B cell (primary cell): Measurements from ENCODE around the gene EPHA7.

ENCODE experiments used
- EZH2 ChIP-seq: IDR thresholded peaks from 2 replicates; pipeline ENCODE4 v1.6.1; 2012; ENCODE audit warnings: borderline replicate concordance, low read depth, mild to moderate bottlenecking, moderate library complexity, low read length; ENCODE audit not compliant: insufficient read depth, poor library complexity, severe bottlenecking
- TF ChIP-seq, protein P1 (sequence below): fragments of 200-600 bp; IDR thresholded peaks from one replicate; pipeline ENCODE4 v1.8.0; 2022; ENCODE audit warnings: antibody characterized with exemption, mild to moderate bottlenecking

DNA sequence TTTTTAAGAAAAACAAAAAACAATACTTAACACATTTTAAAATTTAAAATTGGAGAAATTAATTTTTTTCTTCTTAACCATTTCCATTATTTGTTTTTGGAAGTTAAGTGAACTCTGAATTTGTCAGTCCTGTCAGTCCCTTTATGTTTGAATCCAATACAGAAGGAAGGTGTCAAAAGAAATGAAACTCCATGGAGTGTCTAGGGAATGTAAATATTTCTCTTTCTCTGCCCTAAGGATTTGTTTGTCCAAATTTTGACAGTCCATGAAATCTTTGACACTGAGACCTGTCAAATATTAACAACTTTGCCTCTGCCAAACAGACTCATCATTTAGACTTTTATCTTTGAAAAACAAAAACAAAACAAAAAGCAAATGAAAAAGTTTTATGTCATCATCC, 166.4 kb downstream of the EPHA7 start:
- TF ChIP-seq, protein P1, sequence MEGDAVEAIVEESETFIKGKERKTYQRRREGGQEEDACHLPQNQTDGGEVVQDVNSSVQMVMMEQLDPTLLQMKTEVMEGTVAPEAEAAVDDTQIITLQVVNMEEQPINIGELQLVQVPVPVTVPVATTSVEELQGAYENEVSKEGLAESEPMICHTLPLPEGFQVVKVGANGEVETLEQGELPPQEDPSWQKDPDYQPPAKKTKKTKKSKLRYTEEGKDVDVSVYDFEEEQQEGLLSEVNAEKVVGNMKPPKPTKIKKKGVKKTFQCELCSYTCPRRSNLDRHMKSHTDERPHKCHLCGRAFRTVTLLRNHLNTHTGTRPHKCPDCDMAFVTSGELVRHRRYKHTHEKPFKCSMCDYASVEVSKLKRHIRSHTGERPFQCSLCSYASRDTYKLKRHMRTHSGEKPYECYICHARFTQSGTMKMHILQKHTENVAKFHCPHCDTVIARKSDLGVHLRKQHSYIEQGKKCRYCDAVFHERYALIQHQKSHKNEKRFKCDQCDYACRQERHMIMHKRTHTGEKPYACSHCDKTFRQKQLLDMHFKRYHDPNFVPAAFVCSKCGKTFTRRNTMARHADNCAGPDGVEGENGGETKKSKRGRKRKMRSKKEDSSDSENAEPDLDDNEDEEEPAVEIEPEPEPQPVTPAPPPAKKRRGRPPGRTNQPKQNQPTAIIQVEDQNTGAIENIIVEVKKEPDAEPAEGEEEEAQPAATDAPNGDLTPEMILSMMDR, result no peak
- TF ChIP-seq EZH2, result no peak
